SK-N-DZ (cell line): Measurements from ENCODE around the gene CBLL1. TPM values are rescaled to one million over a fixed set of nuclear protein-coding genes. Genes with fewer than 3 reads are reported as not detected.
A peak's percentile ranks its signal among the peaks of the same experiment; 100 is the strongest.

Experiments used
- DNase-seq: peaks from one replicate; pipeline ENCODE4 v3.0.0-alpha.2; 2015; ENCODE audit warnings: low spot score
- polyA plus RNA-seq, 2 experiments: library from polyadenylated mRNA; depleted of rRNA; stranded (reverse); fragments of >200 nt; gene quantifications; 2 replicates each; pipeline ENCODE4 v1.2.3, GENCODE V29; 2014

CBLL1 gene
- polyA plus RNA-seq (2014; cell fraction: cytosol; rRNA removed): 19.8 and 24.4 TPM in 2 replicates
- 5.8 and 14.9 TPM in 2 replicates for polyA plus RNA-seq (2014; cell fraction: nucleus; rRNA removed)

- peak; percentile 95 for DNase-seq
Observed at GRCh38 chr7:107743567-107744344, at the start of gene CBLL1. Gene CBLL1 (plus strand): TSS chr7:107744142. CDS start chr7:107744164, 22 bp downstream.

- no peak for DNase-seq
Observed at GRCh38 chr7:107694386-107694785, 49.6 kb upstream of the CBLL1 start.

- DNase-seq: no peak
Observed at GRCh38 chr7:107696330-107696946, 47.5 kb upstream of the CBLL1 start.

GRCh38 chr7:107697321-107698049 is 46.5 kb upstream of the CBLL1 start:
- DNase-seq: peak; percentile 41

- DNase-seq: no peak
Observed at GRCh38 chr7:107700570-107700969, 43.4 kb upstream of the CBLL1 start.

GRCh38 chr7:107701191-107701590 is 42.8 kb upstream of the CBLL1 start:
- no peak for DNase-seq

GRCh38 chr7:107703219-107703618 is 40.7 kb upstream of the CBLL1 start:
- no peak for DNase-seq

GRCh38 chr7:107703872-107704271 is 40.1 kb upstream of the CBLL1 start:
- no peak for DNase-seq

- DNase-seq: no peak
Observed at GRCh38 chr7:107708956-107709355, 35.0 kb upstream of the CBLL1 start.

- no peak for DNase-seq
Observed at GRCh38 chr7:107711301-107711700, 32.6 kb upstream of the CBLL1 start.

- no peak for DNase-seq
Observed at GRCh38 chr7:107712025-107712424, 31.9 kb upstream of the CBLL1 start.

- DNase-seq: no peak
Observed at GRCh38 chr7:107712896-107713295, 31.0 kb upstream of the CBLL1 start.

GRCh38 chr7:107715531-107715930 is 28.4 kb upstream of the CBLL1 start:
- DNase-seq: no peak

GRCh38 chr7:107718456-107719193 is 25.3 kb upstream of the CBLL1 start:
- DNase-seq: no peak

GRCh38 chr7:107721286-107721685 is 22.7 kb upstream of the CBLL1 start:
- DNase-seq: no peak

- no peak for DNase-seq
Observed at GRCh38 chr7:107723255-107723654, 20.7 kb upstream of the CBLL1 start.

- DNase-seq: peak; percentile 56
Observed at GRCh38 chr7:107725138-107725740, 18.7 kb upstream of the CBLL1 start.

- DNase-seq: no peak
Observed at GRCh38 chr7:107726356-107727130, 17.4 kb upstream of the CBLL1 start.

GRCh38 chr7:107728276-107728675 is 15.7 kb upstream of the CBLL1 start:
- DNase-seq: no peak
